GM18507 (cell line): ENCODE data around the gene ACOX3.
"Not testable (repeated sequence)": the region's sequence is repeated elsewhere in the genome, so short reads cannot be mapped to it uniquely, and the experiment has no call there.

Experiments used
- DNase-seq: peaks from one replicate; pipeline ENCODE4 v3.0.0; 2011; ENCODE audit warnings: low read depth; ENCODE audit not compliant: insufficient read length; ENCODE audit errors: extremely low spot score
- FAIRE-seq: peaks from 2 replicates; lab custom pipeline; 2011; peaks lifted over from hg19 to GRCh38; lab: Jason Lieb, UNC

ACOX3 gene

GRCh38 chr4:8394061-8394519 is 46.4 kb downstream of the ACOX3 start:
- DNase-seq (no peak), FAIRE-seq (no peak)

- FAIRE-seq (no peak), DNase-seq (no peak)
Measured at GRCh38 chr4:8393593-8394038, 46.9 kb downstream of the ACOX3 start.

- FAIRE-seq: no peak
Measured at GRCh38 chr4:8392591-8393190, 47.8 kb downstream of the ACOX3 start.

GRCh38 chr4:8391972-8392371 is 48.6 kb downstream of the ACOX3 start:
- peak; percentile 79 for FAIRE-seq
- peak; percentile 36 for DNase-seq

More at GRCh38 chr4:8392591-8393190, 47.8 kb downstream of the ACOX3 start:
- DNase-seq: no peak

GRCh38 chr4:8391071-8391470 is 49.5 kb downstream of the ACOX3 start:
- no peak for DNase-seq
- FAIRE-seq: no peak

- DNase-seq (no peak), FAIRE-seq (no peak)
Measured at GRCh38 chr4:8390577-8390976, 49.9 kb downstream of the ACOX3 start.

- DNase-seq (no peak), FAIRE-seq (no peak)
Measured at GRCh38 chr4:8388528-8388870, 52.0 kb downstream of the ACOX3 start.

GRCh38 chr4:8387615-8388527 is 52.7 kb downstream of the ACOX3 start:
- FAIRE-seq (no peak), DNase-seq (no peak)

GRCh38 chr4:8387194-8387593 is 53.3 kb downstream of the ACOX3 start:
- DNase-seq: no peak
- no peak for FAIRE-seq

GRCh38 chr4:8386731-8387130 is 53.8 kb downstream of the ACOX3 start:
- DNase-seq (no peak), FAIRE-seq (no peak)

GRCh38 chr4:8386131-8386530 is 54.4 kb downstream of the ACOX3 start:
- DNase-seq, FAIRE-seq: not testable (repeated sequence)

- DNase-seq (no peak), FAIRE-seq (no peak)
Measured at GRCh38 chr4:8385611-8386010, 54.9 kb downstream of the ACOX3 start.

- no peak for FAIRE-seq
Measured at GRCh38 chr4:8385106-8385505, 55.4 kb downstream of the ACOX3 start.

GRCh38 chr4:8384397-8385060 is 56.0 kb downstream of the ACOX3 start:
- FAIRE-seq (no peak), DNase-seq (no peak)

More at GRCh38 chr4:8385106-8385505, 55.4 kb downstream of the ACOX3 start:
- DNase-seq: no peak

- DNase-seq: no peak
- no peak for FAIRE-seq
Measured at GRCh38 chr4:8383451-8384160, 56.9 kb downstream of the ACOX3 start.

GRCh38 chr4:8383016-8383415 is 57.5 kb downstream of the ACOX3 start:
- no peak for FAIRE-seq

GRCh38 chr4:8381814-8382581 is 58.5 kb downstream of the ACOX3 start:
- no peak for FAIRE-seq
- DNase-seq: no peak

More at GRCh38 chr4:8383016-8383415, 57.5 kb downstream of the ACOX3 start:
- DNase-seq: no peak

- no peak for FAIRE-seq
- DNase-seq: no peak
Measured at GRCh38 chr4:8380511-8381415, 59.8 kb downstream of the ACOX3 start.
